K562 (cell line): ENCODE measurements around the gene MAP3K6. TPM values are rescaled to one million over a fixed set of nuclear protein-coding genes. Genes with fewer than 3 reads are reported as not detected.

ENCODE experiments used
- ATAC-seq: fragments of 200-7000 bp; cut with Tn5 transposase; 3 replicates; pipeline ENCODE4 v1.9.1; 2020; ENCODE audit warnings: moderate library complexity
- BruUV-seq: library from RNA; stranded (reverse); fragments of 400-500 nt; replicated peaks from 2 replicates; lab custom pipeline; 2021; lab: Mats Ljungman, UMichigan
- CTCF ChIA-PET: fragments of 300-600 bp; formaldehyde crosslinking; extraction: SDS; loops from one replicate; lab custom pipeline; 2021; ENCODE audit warnings: low intra/inter-chr PET ratio; lab: Yijun Ruan, JAX
- POLR2A ChIA-PET: fragments of 300-600, 350-650 bp; sonication (Branson Sonifier 250); formaldehyde crosslinking; extraction: SDS; loops from one replicate; lab custom pipeline; 2021; ENCODE audit warnings: antibody characterized with exemption, inconsistent platforms; lab: Yijun Ruan, JAX
- DNase-seq, 4 experiments: peaks; one replicate each; pipeline versions ENCODE4 v3.0.0 to v3.0.0-alpha.2; 2011 to 2018; ENCODE audit warnings: low spot score in 3 of 4, mixed read lengths in 3 of 4; ENCODE audit errors: extremely low read depth in 1 of 4
- FAIRE-seq: peaks from 2 replicates; lab custom pipeline; 2011; peaks lifted over from hg19 to GRCh38; lab: Jason Lieb, UNC
- H2AFZ ChIP-seq: 2 replicates; pipeline ENCODE4 v1.6.0; 2011; ENCODE audit warnings: low read depth, low read length, control low read depth, inconsistent platforms
- H3K27ac ChIP-seq: fragments of 200-600 bp; 3 replicates; pipeline ENCODE4 v1.8.0; 2011; ENCODE audit warnings: low read depth, mild to moderate bottlenecking, control low read depth, inconsistent platforms, low read length, moderate library complexity, mixed read lengths; ENCODE audit errors: extremely low read depth
- H3K27me3 ChIP-seq, 2 experiments: fragments of 300-600 bp in 1 of 2; 2 replicates in 1 of 2; 3 replicates in 1 of 2; pipeline versions ENCODE4 v1.6.0 to v1.8.0; 2011; ENCODE audit warnings: inconsistent platforms in 2 of 2, low read length in 2 of 2, mild to moderate bottlenecking in 1 of 2, mixed read lengths in 1 of 2, moderate library complexity in 1 of 2; ENCODE audit not compliant: control insufficient read depth in 2 of 2, insufficient read depth in 2 of 2
- H3K36me3 ChIP-seq: fragments of 300-600 bp; 3 replicates; pipeline ENCODE4 v1.8.0; 2011; ENCODE audit warnings: mild to moderate bottlenecking, low read length, inconsistent platforms; ENCODE audit not compliant: control insufficient read depth, insufficient read depth
- H3K4me1 ChIP-seq, 2 experiments: fragments of 200-600 bp in 1 of 2; replicated peaks in 1 of 2; 2 replicates in 1 of 2; 3 replicates in 1 of 2; pipeline versions ENCODE4 v1.5.1 to v1.8.0; 2011; ENCODE audit warnings: inconsistent platforms in 2 of 2, low read length in 2 of 2, mild to moderate bottlenecking in 1 of 2, mixed read lengths in 1 of 2, moderate library complexity in 1 of 2; ENCODE audit not compliant: control insufficient read depth in 2 of 2, insufficient read depth in 2 of 2
- H3K4me2 ChIP-seq: 2 replicates; pipeline ENCODE4 v1.6.1; 2011; ENCODE audit warnings: low read length, control low read depth, inconsistent platforms, mixed read lengths; ENCODE audit not compliant: insufficient read depth
- H3K4me3 ChIP-seq: fragments of 200-600 bp; sonication (generic), shearing (Covaris generic); 2 replicates; pipeline ENCODE4 v1.5.1; 2016; ENCODE audit warnings: control low read depth, inconsistent platforms
- H3K79me2 ChIP-seq: fragments of 200-600 bp; 3 replicates; pipeline ENCODE4 v1.8.0; 2011; ENCODE audit warnings: low read length, inconsistent platforms; ENCODE audit not compliant: control insufficient read depth, insufficient read depth
- H3K9ac ChIP-seq, 2 experiments: 2 replicates each; pipeline versions ENCODE4 v1.6.0 to v1.6.1; 2011; ENCODE audit warnings: low read depth in 2 of 2, low read length in 2 of 2, control low read depth in 1 of 2, inconsistent platforms in 1 of 2, mild to moderate bottlenecking in 1 of 2, mixed read lengths in 1 of 2; ENCODE audit not compliant: insufficient read depth in 1 of 2
- H3K9me1 ChIP-seq: one replicate; pipeline ENCODE4 v1.6.0; 2011; ENCODE audit warnings: inconsistent platforms, mild to moderate bottlenecking, low read length, moderate library complexity; ENCODE audit not compliant: control insufficient read depth, insufficient read depth
- H3K9me3 ChIP-seq: replicated peaks from 2 replicates; pipeline ENCODE4 v1.5.1; 2011; ENCODE audit warnings: low read depth, low read length, inconsistent platforms; ENCODE audit not compliant: control insufficient read depth, insufficient read depth
- H4K20me1 ChIP-seq: replicated peaks from 2 replicates; pipeline ENCODE4 v1.6.1; 2011; ENCODE audit warnings: low read length, inconsistent platforms, mixed read lengths; ENCODE audit not compliant: control insufficient read depth, insufficient read depth
- CREB1 ChIP-seq, 2 experiments: sonication (generic) in 1 of 2; formaldehyde crosslinking in 1 of 2; IDR thresholded peaks; 2 replicates each; pipeline versions ENCODE4 v1.6.1 to v1.8.0; 2012 to 2022; ENCODE audit warnings: inconsistent platforms in 1 of 2, mild to moderate bottlenecking in 1 of 2, missing genetic modification reagents in 1 of 2, moderate library complexity in 1 of 2
- FIP1L1 ChIP-seq: fragments of 200-400 bp; formaldehyde crosslinking; IDR thresholded peaks from 2 replicates; pipeline ENCODE4 v1.6.1; 2018; ENCODE audit warnings: mild to moderate bottlenecking, low read depth, low read length; ENCODE audit not compliant: poor library complexity, severe bottlenecking
- PURB ChIP-seq: sonication (generic); formaldehyde crosslinking; IDR thresholded peaks from 2 replicates; pipeline ENCODE4 v1.9.0; 2021; ENCODE audit warnings: low read depth, mild to moderate bottlenecking, missing genetic modification reagents
- SMC3 ChIP-seq: conservative IDR thresholded peaks from 2 replicates; pipeline ENCODE4 v1.6.1; 2011; ENCODE audit warnings: low read depth, low read length, improper control_type of control experiment; ENCODE audit not compliant: insufficient read depth
- TAL1 ChIP-seq: fragments of 450-650 bp; IDR thresholded peaks from 2 replicates; pipeline ENCODE4 v1.6.1; 2016; ENCODE audit warnings: mild to moderate bottlenecking
- ZBTB1 ChIP-seq: sonication (generic); formaldehyde crosslinking; IDR thresholded peaks from 2 replicates; pipeline ENCODE4 v1.8.1; 2023; ENCODE audit warnings: missing genetic modification reagents, low read depth, mild to moderate bottlenecking, borderline replicate concordance
- ZNF12 ChIP-seq: sonication (generic); formaldehyde crosslinking; IDR thresholded peaks from 2 replicates; pipeline ENCODE4 v1.4.0; 2020; ENCODE audit warnings: mild to moderate bottlenecking, missing genetic modification reagents
- ZNF263 ChIP-seq: sonication (generic); formaldehyde crosslinking; IDR thresholded peaks from 2 replicates; pipeline ENCODE4 v1.8.0; 2022; ENCODE audit warnings: mild to moderate bottlenecking, missing genetic modification reagents, borderline replicate concordance
- ZNF780A ChIP-seq: fragments of 250-450 bp; sonication (Bioruptor Pico); IDR thresholded peaks from 2 replicates; pipeline ENCODE4 v1.5.0; 2021; ENCODE audit warnings: mild to moderate bottlenecking
- ZSCAN29 ChIP-seq: fragments of 450-650 bp; IDR thresholded peaks from 2 replicates; pipeline ENCODE4 v1.6.1; 2017
- WGBS: fragments of 100-300 bp; shearing (Covaris generic); methylation state at CpG from one replicate; pipeline ENCODE4 v1.1.6; 2016; ENCODE audit warnings: low coverage, mixed read lengths; ENCODE audit not compliant: insufficient coverage; ENCODE audit errors: missing lambda C conversion rate; 5-methylcytosine and 5-hydroxymethylcytosine counted together
- in situ Hi-C: fragments of 300-500 bp; cut with MboI; formaldehyde crosslinking; loops from 4 replicates; pipeline ENCODE4 v1.15.0; 2018; ENCODE audit warnings: inconsistent platforms, mixed read lengths
- intact Hi-C: fragments of 100-400 bp; cut with micrococcal nuclease; formaldehyde crosslinking; loops from 2 replicates; pipeline ENCODE4 v1.14.2; 2022
- polyA plus RNA-seq, 8 experiments: library from polyadenylated mRNA; depleted of rRNA in 4 of 8; stranded (reverse) in 5 of 8; unstranded in 3 of 8; fragments of >200 nt; fragmentation: Nextera tagmentation in 2 of 8; fragmentation: Illumina TruSeq in 1 of 8; extraction: Ambion mirVana in 2 of 8; extraction: Trizol in 1 of 8; gene quantifications; 2 replicates each; pipeline versions ENCODE4 v1.2.1 to v1.2.3, GENCODE V29; 2011 to 2014; ENCODE audit warnings: inconsistent platforms in 1 of 8, missing spikeins in 1 of 8
- total RNA-seq, 7 experiments: library from RNA; depleted of rRNA in 6 of 7; stranded (reverse); fragments of >200 nt in 6 of 7; fragmentation: Illumina TruSeq in 2 of 7; extraction: Trizol in 2 of 7; gene quantifications; 2 replicates each; pipeline versions ENCODE4 v1.2.1 to v1.2.3, GENCODE V29; 2011 to 2021; ENCODE audit warnings: low replicate concordance in 1 of 7
- TF ChIP-seq, protein P1 (sequence below): fragments of 250-450 bp; sonication (Bioruptor Pico); IDR thresholded peaks from 2 replicates; pipeline ENCODE4 v1.4.0; 2020; ENCODE audit warnings: borderline replicate concordance
- TF ChIP-seq, protein P2 (sequence below): fragments of 450-650 bp; formaldehyde crosslinking; IDR thresholded peaks from 2 replicates; pipeline ENCODE4 v1.4.0; 2020; ENCODE audit warnings: mild to moderate bottlenecking, moderate library complexity
- TF ChIP-seq, protein P3 (sequence below), 2 experiments: fragments of 150-350 bp in 1 of 2; IDR thresholded peaks; 2 replicates each; pipeline ENCODE4 v1.6.1; 2012 to 2016; ENCODE audit warnings: low read depth in 2 of 2, low read length in 2 of 2, mild to moderate bottlenecking in 1 of 2, moderate library complexity in 1 of 2

The MAP3K6 gene
- total and polyA plus RNA-seq, 9 of the 15 experiments (the other 6 are each of a cell fraction or from before 2014, with no cell fraction given): 0.99 to 21.9 (median 7.0) TPM

DNA sequence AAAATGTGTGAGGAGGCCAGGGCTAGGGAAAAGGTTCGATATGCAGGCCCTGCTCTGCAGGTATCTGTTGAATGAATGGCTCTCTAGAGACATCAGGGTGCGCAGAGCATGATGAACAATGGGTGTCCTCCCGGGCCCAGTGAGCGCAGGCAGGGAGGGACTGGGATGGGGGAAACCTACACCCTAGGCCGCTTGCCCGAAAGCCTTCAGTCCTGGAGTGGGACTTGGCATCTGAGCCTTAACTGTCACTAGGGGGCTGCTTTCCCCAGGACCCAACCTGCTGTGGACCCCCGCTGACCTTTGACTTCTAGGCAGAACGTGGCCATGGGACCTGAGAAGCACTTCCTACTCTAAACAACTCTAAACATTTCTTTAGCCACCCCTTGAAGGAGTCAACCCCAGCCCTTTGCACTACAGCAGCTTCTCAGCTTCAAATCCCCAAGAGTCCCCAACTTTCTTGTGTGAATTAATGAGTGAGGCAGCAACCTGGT lies 444 bp upstream of the MAP3K6 start (continued):
- TF ChIP-seq, protein P1, sequence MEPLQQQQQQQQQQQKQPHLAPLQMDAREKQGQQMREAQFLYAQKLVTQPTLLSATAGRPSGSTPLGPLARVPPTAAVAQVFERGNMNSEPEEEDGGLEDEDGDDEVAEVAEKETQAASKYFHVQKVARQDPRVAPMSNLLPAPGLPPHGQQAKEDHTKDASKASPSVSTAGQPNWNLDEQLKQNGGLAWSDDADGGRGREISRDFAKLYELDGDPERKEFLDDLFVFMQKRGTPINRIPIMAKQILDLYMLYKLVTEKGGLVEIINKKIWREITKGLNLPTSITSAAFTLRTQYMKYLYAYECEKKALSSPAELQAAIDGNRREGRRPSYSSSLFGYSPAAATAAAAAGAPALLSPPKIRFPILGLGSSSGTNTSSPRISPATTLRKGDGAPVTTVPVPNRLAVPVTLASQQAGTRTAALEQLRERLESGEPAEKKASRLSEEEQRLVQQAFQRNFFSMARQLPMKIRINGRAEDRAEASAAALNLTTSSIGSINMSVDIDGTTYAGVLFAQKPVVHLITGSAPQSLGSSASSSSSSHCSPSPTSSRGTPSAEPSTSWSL (CRISPR knock-in tag): no peak
- 0 out of 2 replicates have a peak, but pooled peaks have one; percentile 56 for TF ChIP-seq ZNF780A (CRISPR knock-in tag)
- TF ChIP-seq ZNF263 (CRISPR knock-in tag): peak; percentile 4; the same call in 1 of the 2 replicates
- TF ChIP-seq SMC3: no peak
- peak; percentile 50; the same call in 1 of the 2 replicates for TF ChIP-seq ZNF12
- TF ChIP-seq, all 486 proteins: peak for 27

DNA sequence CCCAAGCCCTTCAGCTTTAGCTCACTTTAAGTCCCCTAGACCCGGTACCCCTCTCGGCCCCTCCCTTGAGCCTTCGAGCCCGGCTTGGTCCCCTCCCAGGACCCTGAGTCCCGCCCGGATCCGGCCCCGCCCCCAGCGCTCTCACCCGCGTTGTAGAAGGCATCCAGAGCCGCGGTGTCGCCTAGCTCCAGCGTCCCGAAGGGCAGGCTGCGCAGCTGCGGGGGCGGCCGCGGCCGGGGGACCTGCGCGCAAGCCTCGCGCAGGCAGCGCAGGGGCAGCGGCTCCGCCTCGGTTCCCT lies 699 bp downstream of the MAP3K6 start:
- ATAC-seq (peak; percentile 81), DNase-seq (peak; percentile 89 to 93 (median 90)), FAIRE-seq (no peak)
- H3K79me2 ChIP-seq: no peaks in the 10 kb centered on the region
- 1% methylated on average over 29 of the region's 30 CpGs for whole genome bisulfite sequencing
- intact Hi-C loops: loop anchor here (10.0 kb wide), 1 partner anchor 171 kb away; no protein-coding TSS in a partner anchor
- H3K27me3 ChIP-seq: no peaks in the 10 kb centered on the region
- H3K4me1 ChIP-seq: peaks cover 20 to 52% of the 10 kb centered on the region in 2 experiments; a peak in 4 of 5 replicates
- peak overlapping the region; percentile 85 to 91 for H3K9ac ChIP-seq
- H3K9me1 ChIP-seq: no peaks in the 10 kb centered on the region
- H4K20me1 ChIP-seq: no peaks in the 10 kb centered on the region; the same call in 1 of the 2 replicates
- in situ Hi-C loops: no loop called here
- POLR2A ChIA-PET: interaction anchor here (0.6 to 3.3 kb wide), 22 partner anchors 8 to 1215 kb away, joined by 3 to 20 read pairs (median 4); partner anchors contain the start of genes CD164L2, FCN3 and SYTL1
- peak overlapping the region; percentile 84 for H3K4me2 ChIP-seq
- peak overlapping the region; percentile 78 for H3K27ac ChIP-seq
- CTCF ChIA-PET: interaction anchor here (0.6 to 1.0 kb wide), 3 partner anchors 26 to 44 kb away, joined by 4 to 5 read pairs (median 5); partner anchors contain the start of genes GPR3 and TMEM222
- peak overlapping the region; percentile 82 for H3K4me3 ChIP-seq
- no TSS peak for BruUV-seq
- no peaks in the 10 kb centered on the region for H3K36me3 ChIP-seq
- H2AFZ ChIP-seq: peak overlapping the region; percentile 92
- H3K9me3 ChIP-seq: no peaks in the 10 kb centered on the region
- TF ChIP-seq FIP1L1 (peak; percentile 68), PURB (CRISPR knock-in tag) (no peak), ZSCAN29 (peak; percentile 11; the same call in 1 of the 2 replicates), TAL1 (no peak), CREB1 (IDR thresholded peaks at IDR 0.05) (no peak; the same call in 1 of the 2 replicates), CREB1 (CRISPR knock-in tag; IDR thresholded peaks at IDR 0.05) (0 out of 2 replicates have a peak, but pooled peaks have one; percentile 38), ZBTB1 (CRISPR knock-in tag) (0 out of 2 replicates have a peak, but pooled peaks have one; percentile 12)
- TF ChIP-seq, protein P2, sequence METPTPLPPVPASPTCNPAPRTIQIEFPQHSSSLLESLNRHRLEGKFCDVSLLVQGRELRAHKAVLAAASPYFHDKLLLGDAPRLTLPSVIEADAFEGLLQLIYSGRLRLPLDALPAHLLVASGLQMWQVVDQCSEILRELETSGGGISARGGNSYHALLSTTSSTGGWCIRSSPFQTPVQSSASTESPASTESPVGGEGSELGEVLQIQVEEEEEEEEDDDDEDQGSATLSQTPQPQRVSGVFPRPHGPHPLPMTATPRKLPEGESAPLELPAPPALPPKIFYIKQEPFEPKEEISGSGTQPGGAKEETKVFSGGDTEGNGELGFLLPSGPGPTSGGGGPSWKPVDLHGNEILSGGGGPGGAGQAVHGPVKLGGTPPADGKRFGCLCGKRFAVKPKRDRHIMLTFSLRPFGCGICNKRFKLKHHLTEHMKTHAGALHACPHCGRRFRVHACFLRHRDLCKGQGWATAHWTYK: no peak
- TF ChIP-seq, protein P3, sequence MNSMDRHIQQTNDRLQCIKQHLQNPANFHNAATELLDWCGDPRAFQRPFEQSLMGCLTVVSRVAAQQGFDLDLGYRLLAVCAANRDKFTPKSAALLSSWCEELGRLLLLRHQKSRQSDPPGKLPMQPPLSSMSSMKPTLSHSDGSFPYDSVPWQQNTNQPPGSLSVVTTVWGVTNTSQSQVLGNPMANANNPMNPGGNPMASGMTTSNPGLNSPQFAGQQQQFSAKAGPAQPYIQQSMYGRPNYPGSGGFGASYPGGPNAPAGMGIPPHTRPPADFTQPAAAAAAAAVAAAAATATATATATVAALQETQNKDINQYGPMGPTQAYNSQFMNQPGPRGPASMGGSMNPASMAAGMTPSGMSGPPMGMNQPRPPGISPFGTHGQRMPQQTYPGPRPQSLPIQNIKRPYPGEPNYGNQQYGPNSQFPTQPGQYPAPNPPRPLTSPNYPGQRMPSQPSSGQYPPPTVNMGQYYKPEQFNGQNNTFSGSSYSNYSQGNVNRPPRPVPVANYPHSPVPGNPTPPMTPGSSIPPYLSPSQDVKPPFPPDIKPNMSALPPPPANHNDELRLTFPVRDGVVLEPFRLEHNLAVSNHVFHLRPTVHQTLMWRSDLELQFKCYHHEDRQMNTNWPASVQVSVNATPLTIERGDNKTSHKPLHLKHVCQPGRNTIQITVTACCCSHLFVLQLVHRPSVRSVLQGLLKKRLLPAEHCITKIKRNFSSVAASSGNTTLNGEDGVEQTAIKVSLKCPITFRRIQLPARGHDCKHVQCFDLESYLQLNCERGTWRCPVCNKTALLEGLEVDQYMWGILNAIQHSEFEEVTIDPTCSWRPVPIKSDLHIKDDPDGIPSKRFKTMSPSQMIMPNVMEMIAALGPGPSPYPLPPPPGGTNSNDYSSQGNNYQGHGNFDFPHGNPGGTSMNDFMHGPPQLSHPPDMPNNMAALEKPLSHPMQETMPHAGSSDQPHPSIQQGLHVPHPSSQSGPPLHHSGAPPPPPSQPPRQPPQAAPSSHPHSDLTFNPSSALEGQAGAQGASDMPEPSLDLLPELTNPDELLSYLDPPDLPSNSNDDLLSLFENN (IDR thresholded peaks at IDR 0.05; ENCODE audit: low read depth in 2 of 2, low read length in 2 of 2): 0 out of 4 replicates have a peak, but pooled peaks of 1 of the 2 experiments have one; percentile 12
